ENCODE measurements around the gene ARHGAP26. TPM values are rescaled to one million over a fixed set of nuclear protein-coding genes. Genes with fewer than 3 reads are reported as not detected.

The ARHGAP26 gene
- polyA plus RNA-seq, 3 donors = 26.5 to 56.8 (median 28.7) TPM

DNA sequence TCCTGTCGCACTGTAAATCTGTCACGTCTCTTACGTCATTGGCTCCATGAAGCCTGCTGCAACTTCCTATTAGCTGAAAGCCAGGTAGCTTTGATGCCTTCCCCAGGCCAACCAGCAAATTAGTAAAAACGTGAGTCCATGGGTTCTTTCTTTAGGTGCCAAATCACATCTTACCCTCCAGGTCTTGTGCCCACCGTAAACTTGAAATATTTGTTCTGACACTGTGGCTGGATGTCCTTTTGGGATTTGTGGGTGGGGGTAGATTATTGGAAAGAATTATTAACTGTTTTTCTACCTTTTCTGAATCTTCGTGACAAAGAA lies 460.5 kb downstream of the ARHGAP26 start:
- H3K79me2 ChIP-seq (ENCODE audit: insufficient read depth, low read length) = no peaks in the 10 kb centered on the region
- peaks cover 0 to 6% of the 10 kb centered on the region in 2 donors for H3K36me3 Mint-ChIP-seq
- peaks cover 0 to 7% of the 10 kb centered on the region in 2 donors for H3K4me1 ChIP-seq (ENCODE audit: control insufficient read depth in 1 of 2, insufficient read depth in 2 of 2, low read length in 2 of 2)
- H3K27me3 ChIP-seq (ENCODE audit: control insufficient read depth in 2 of 2, insufficient read depth in 2 of 2, low read length in 2 of 2) = no peaks in the 10 kb centered on the region
- H4K20me1 ChIP-seq (ENCODE audit: insufficient read depth, low read length) = peaks cover 11% of the 10 kb centered on the region
- DNase-seq = no peak
- H3K4me3 ChIP-seq (replicated peaks in 1 of 3; ENCODE audit: low read depth in 2 of 3, low read length in 3 of 3) = no peak overlapping the region
- TF ChIP-seq, protein P1, sequence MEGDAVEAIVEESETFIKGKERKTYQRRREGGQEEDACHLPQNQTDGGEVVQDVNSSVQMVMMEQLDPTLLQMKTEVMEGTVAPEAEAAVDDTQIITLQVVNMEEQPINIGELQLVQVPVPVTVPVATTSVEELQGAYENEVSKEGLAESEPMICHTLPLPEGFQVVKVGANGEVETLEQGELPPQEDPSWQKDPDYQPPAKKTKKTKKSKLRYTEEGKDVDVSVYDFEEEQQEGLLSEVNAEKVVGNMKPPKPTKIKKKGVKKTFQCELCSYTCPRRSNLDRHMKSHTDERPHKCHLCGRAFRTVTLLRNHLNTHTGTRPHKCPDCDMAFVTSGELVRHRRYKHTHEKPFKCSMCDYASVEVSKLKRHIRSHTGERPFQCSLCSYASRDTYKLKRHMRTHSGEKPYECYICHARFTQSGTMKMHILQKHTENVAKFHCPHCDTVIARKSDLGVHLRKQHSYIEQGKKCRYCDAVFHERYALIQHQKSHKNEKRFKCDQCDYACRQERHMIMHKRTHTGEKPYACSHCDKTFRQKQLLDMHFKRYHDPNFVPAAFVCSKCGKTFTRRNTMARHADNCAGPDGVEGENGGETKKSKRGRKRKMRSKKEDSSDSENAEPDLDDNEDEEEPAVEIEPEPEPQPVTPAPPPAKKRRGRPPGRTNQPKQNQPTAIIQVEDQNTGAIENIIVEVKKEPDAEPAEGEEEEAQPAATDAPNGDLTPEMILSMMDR (IDR thresholded peaks at IDR 0.05) = no peak
- H3K4me1 Mint-ChIP-seq = peaks cover 18% of the 10 kb centered on the region
- H3K36me3 ChIP-seq (replicated peaks in 1 of 2; ENCODE audit: control insufficient read depth in 1 of 2, insufficient read depth in 2 of 2, low read length in 2 of 2) = peaks cover 0 to 3% of the 10 kb centered on the region in 2 donors
- intact Hi-C loops (cut with micrococcal nuclease) = no loop called here
- H3K9ac ChIP-seq (ENCODE audit: insufficient read depth, low read length, poor library complexity, severe bottlenecking) = no peak overlapping the region
- no peak overlapping the region for H3K27ac ChIP-seq (ENCODE audit: low read depth in 1 of 2, low read length in 2 of 2)
- H2AFZ ChIP-seq (ENCODE audit: insufficient read depth, low read depth, low read length, poor library complexity, severe bottlenecking) = no peak overlapping the region
- no peaks in the 10 kb centered on the region for H3K9me3 ChIP-seq (replicated peaks in 1 of 2; ENCODE audit: control insufficient read depth in 1 of 2, insufficient read depth in 1 of 2, low read length in 2 of 2)
- WGBS (ENCODE audit: insufficient coverage) = 67% methylated on average over 4 of the region's 6 CpGs
- no peaks in the 10 kb centered on the region for H3K9me3 Mint-ChIP-seq
- H3K4me2 ChIP-seq (replicated peaks; ENCODE audit: extremely low read depth, low read length, poor library complexity, severe bottlenecking) = no peak overlapping the region
- no peaks in the 10 kb centered on the region for H3K27me3 Mint-ChIP-seq (ENCODE audit: low read depth in 3 of 3)
- no peak overlapping the region for H3K4me3 Mint-ChIP-seq
- H3K27ac Mint-ChIP-seq = peak overlapping the region in 1 of 7 donors; percentile 46

DNA sequence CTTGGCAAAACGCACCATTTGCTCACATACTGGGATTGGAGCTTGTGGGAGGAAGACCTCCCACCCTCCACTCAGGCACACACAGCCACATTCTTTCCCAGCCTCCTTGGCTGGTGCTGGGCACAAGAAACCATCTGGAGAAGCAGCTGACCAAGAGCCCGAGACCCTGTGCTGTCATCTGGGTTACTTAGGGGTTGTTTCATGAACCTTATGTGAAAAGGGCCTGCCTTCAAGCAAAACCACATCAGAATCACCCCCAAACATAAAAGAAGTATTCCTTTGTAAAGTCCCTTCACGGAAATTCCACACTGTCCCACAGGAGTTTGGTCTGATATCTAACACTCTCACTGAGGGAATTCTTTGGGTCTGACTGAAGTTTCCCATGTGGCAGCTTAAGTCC lies 461.2 kb downstream of the ARHGAP26 start:
- H3K4me3 ChIP-seq (replicated peaks in 1 of 3; ENCODE audit: low read depth in 2 of 3, low read length in 3 of 3) = no peak overlapping the region
- H4K20me1 ChIP-seq (ENCODE audit: insufficient read depth, low read length) = peaks cover 11% of the 10 kb centered on the region
- Mint-ChIP-seq H3K36me3 (peaks cover 0 to 3% of the 10 kb centered on the region in 2 donors), H3K4me3 (no peak overlapping the region), H3K27ac (peak overlapping the region in 2 of 7 donors; percentile 13 to 46), H3K4me1 (peaks cover 18% of the 10 kb centered on the region), H3K27me3 (ENCODE audit: low read depth in 3 of 3) (no peaks in the 10 kb centered on the region), H3K9me3 (peaks cover 0 to 3% (median 0%) of the 10 kb centered on the region in 7 donors)
- TF ChIP-seq, protein P1 (IDR thresholded peaks at IDR 0.05) = no peak
- no peak overlapping the region for H3K27ac ChIP-seq (ENCODE audit: low read depth in 1 of 2, low read length in 2 of 2)
- no peak for DNase-seq
- H3K27me3 ChIP-seq (ENCODE audit: control insufficient read depth in 2 of 2, insufficient read depth in 2 of 2, low read length in 2 of 2) = no peaks in the 10 kb centered on the region
- H3K9ac ChIP-seq (ENCODE audit: insufficient read depth, low read length, poor library complexity, severe bottlenecking) = no peak overlapping the region
- H3K4me1 ChIP-seq (ENCODE audit: control insufficient read depth in 1 of 2, insufficient read depth in 2 of 2, low read length in 2 of 2) = peaks cover 0 to 7% of the 10 kb centered on the region in 2 donors
- no peaks in the 10 kb centered on the region for H3K79me2 ChIP-seq (ENCODE audit: insufficient read depth, low read length)
- intact Hi-C loops (cut with micrococcal nuclease) = no loop called here
- H3K36me3 ChIP-seq (replicated peaks in 1 of 2; ENCODE audit: control insufficient read depth in 1 of 2, insufficient read depth in 2 of 2, low read length in 2 of 2) = no peaks in the 10 kb centered on the region
- no peak overlapping the region for H3K4me2 ChIP-seq (replicated peaks; ENCODE audit: extremely low read depth, low read length, poor library complexity, severe bottlenecking)
- no peak overlapping the region for H2AFZ ChIP-seq (ENCODE audit: insufficient read depth, low read depth, low read length, poor library complexity, severe bottlenecking)
- no peaks in the 10 kb centered on the region for H3K9me3 ChIP-seq (replicated peaks in 1 of 2; ENCODE audit: control insufficient read depth in 1 of 2, insufficient read depth in 1 of 2, low read length in 2 of 2)
- WGBS (ENCODE audit: insufficient coverage) = no CpG with 5 or more reads among the region's 3 CpGs
